B cell (primary cell): Measurements from ENCODE around the gene H6PD. TPM values are rescaled to one million over a fixed set of nuclear protein-coding genes. Genes with fewer than 3 reads are reported as not detected.

Experiments used
- ATAC-seq: fragments of 200-7000 bp; cut with Tn5 transposase; one replicate; pipeline ENCODE4 v1.10.0; 2021; ENCODE audit warnings: low read depth, mild to moderate bottlenecking, moderate number of reproducible peaks, moderate library complexity
- CTCF ChIA-PET: fragments of 350-600 bp; sonication (Branson Sonifier 250); formaldehyde crosslinking; loops from one replicate; lab custom pipeline; 2021; ENCODE audit warnings: antibody characterized with exemption, inconsistent platforms; lab: Charles Lee
- POLR2A ChIA-PET: fragments of 350-600 bp; sonication (Branson Sonifier 250); formaldehyde crosslinking; loops from one replicate; lab custom pipeline; 2021; ENCODE audit warnings: antibody characterized with exemption; lab: Charles Lee
- DNase-seq: peaks from one replicate; pipeline ENCODE4 v3.0.0; 2013
- H2AFZ ChIP-seq: 2 replicates; pipeline ENCODE4 v1.6.1; 2012; ENCODE audit warnings: mild to moderate bottlenecking, low read depth, low read length; ENCODE audit not compliant: insufficient read depth, poor library complexity, severe bottlenecking
- H3K27ac ChIP-seq, 2 donors: 1 replicate in 1 of 2; 2 replicates in 1 of 2; pipeline ENCODE4 v1.5.1; 2012 to 2013; ENCODE audit warnings: low read length in 2 of 2, mild to moderate bottlenecking in 2 of 2, moderate library complexity in 1 of 2
- H3K27me3 ChIP-seq, 4 experiments: fragments of 200-600 bp in 1 of 4; sonication (generic) in 1 of 4; replicated peaks in 1 of 4; 1 replicate in 2 of 4; 2 replicates in 2 of 4; pipeline versions ENCODE4 v1.6.1 to v1.7.0; 2013 to 2016; ENCODE audit warnings: low read length in 3 of 4, mild to moderate bottlenecking in 2 of 4, mixed read lengths in 1 of 4, moderate library complexity in 1 of 4; ENCODE audit not compliant: insufficient read depth in 4 of 4, control insufficient read depth in 3 of 4; ENCODE audit errors: control extremely low read depth in 1 of 4
- H3K36me3 ChIP-seq, 2 experiments: replicated peaks in 1 of 2; 1 replicate in 1 of 2; 2 replicates in 1 of 2; pipeline versions ENCODE4 v1.6.1 to v1.7.1; 2013; ENCODE audit warnings: low read length in 1 of 2; ENCODE audit not compliant: insufficient read depth in 2 of 2, control insufficient read depth in 1 of 2; ENCODE audit errors: control extremely low read depth in 1 of 2, extremely low read depth in 1 of 2
- H3K4me1 ChIP-seq, 2 donors: fragments of 200-600 bp in 1 of 2; sonication (generic) in 1 of 2; 1 replicate in 1 of 2; 2 replicates in 1 of 2; pipeline versions ENCODE4 v1.5.1 to v1.6.1; 2013 to 2017; ENCODE audit warnings: low read length in 2 of 2; ENCODE audit not compliant: control insufficient read depth in 2 of 2, insufficient read depth in 2 of 2
- H3K4me2 ChIP-seq: replicated peaks from 2 replicates; pipeline ENCODE3; 2012; ENCODE audit warnings: mild to moderate bottlenecking, low read depth, low read length; ENCODE audit not compliant: poor library complexity, severe bottlenecking
- H3K4me3 ChIP-seq, 5 experiments: fragments of 200-600 bp in 1 of 5; sonication (generic) in 1 of 5; 1 replicate in 3 of 5; 2 replicates in 2 of 5; pipeline versions ENCODE4 v1.5.1 to v1.7.0; 2011 to 2016; ENCODE audit warnings: low read length in 4 of 5, mild to moderate bottlenecking in 4 of 5, low read depth in 2 of 5, control low read depth in 1 of 5, moderate library complexity in 1 of 5; ENCODE audit not compliant: insufficient read depth in 1 of 5; ENCODE audit errors: control extremely low read depth in 1 of 5, extremely low read depth in 1 of 5
- H3K79me2 ChIP-seq: fragments of 200-600 bp; sonication (generic); one replicate; pipeline ENCODE4 v1.6.0; 2016; ENCODE audit warnings: low read length; ENCODE audit not compliant: control insufficient read depth, insufficient read depth
- H3K9ac ChIP-seq: fragments of 200-600 bp; sonication (generic); 2 replicates; pipeline ENCODE4 v1.6.1; 2017; ENCODE audit warnings: mild to moderate bottlenecking, low read length, moderate library complexity
- H3K9me3 ChIP-seq, 3 donors: one replicate each; pipeline versions ENCODE4 v1.6.1 to v1.7.1; 2013; ENCODE audit warnings: low read length in 2 of 3; ENCODE audit not compliant: control insufficient read depth in 2 of 3, insufficient read depth in 1 of 3; ENCODE audit errors: control extremely low read depth in 1 of 3
- H4K20me1 ChIP-seq: 2 replicates; pipeline ENCODE4 v1.6.0; 2012; ENCODE audit warnings: mild to moderate bottlenecking, low read length; ENCODE audit not compliant: insufficient read depth, control insufficient read depth, poor library complexity, severe bottlenecking
- H3K27ac Mint-ChIP-seq: one replicate; pipeline ENCODE4 v1.8.0; 2021; ENCODE audit warnings: mixed read lengths
- H3K27me3 Mint-ChIP-seq: one replicate; pipeline ENCODE4 v1.8.0; 2021; ENCODE audit warnings: mixed read lengths
- H3K4me1 Mint-ChIP-seq: one replicate; pipeline ENCODE4 v1.8.0; 2021; ENCODE audit warnings: mixed read lengths
- H3K4me3 Mint-ChIP-seq: one replicate; pipeline ENCODE4 v1.8.0; 2021; ENCODE audit warnings: mixed read lengths
- H3K9me3 Mint-ChIP-seq: one replicate; pipeline ENCODE4 v1.8.0; 2022; ENCODE audit warnings: mixed read lengths; ENCODE audit not compliant: insufficient read depth
- CTCF ChIP-seq: fragments of 200-600 bp; IDR thresholded peaks from one replicate; pipeline ENCODE4 v1.8.0; 2022; ENCODE audit warnings: antibody characterized with exemption, mild to moderate bottlenecking
- EZH2 ChIP-seq: IDR thresholded peaks from 2 replicates; pipeline ENCODE4 v1.6.1; 2012; ENCODE audit warnings: borderline replicate concordance, low read depth, mild to moderate bottlenecking, moderate library complexity, low read length; ENCODE audit not compliant: insufficient read depth, poor library complexity, severe bottlenecking
- WGBS: methylation state at CpG from one replicate; pipeline ENCODE4 v1.1.5; 2013; ENCODE audit warnings: missing lambda C conversion rate; ENCODE audit not compliant: insufficient coverage; 5-methylcytosine and 5-hydroxymethylcytosine counted together
- intact Hi-C: fragments of 100-400 bp; cut with micrococcal nuclease; formaldehyde crosslinking; loops from one replicate; pipeline ENCODE4 v1.10.0; 2022
- polyA minus RNA-seq: library from RNA; depleted of rRNA, polyadenylated mRNA; stranded (reverse); fragments of >200 nt; gene quantifications from 2 replicates; pipeline ENCODE4 v1.2.3, GENCODE V29; 2012
- polyA plus RNA-seq: library from polyadenylated mRNA; depleted of rRNA; stranded (reverse); fragments of >200 nt; gene quantifications from 2 replicates; pipeline ENCODE4 v1.2.3, GENCODE V29; 2012
- total RNA-seq, 2 donors: library from RNA; stranded (reverse); fragments of 120-200 nt in 1 of 2; gene quantifications; 1 replicate in 1 of 2; 2 replicates in 1 of 2; pipeline versions ENCODE4 v1.2.3 to v1.2.4, GENCODE V29; 2013 to 2022

Gene H6PD
- total RNA-seq (30.2 and 31.4 TPM in 2 replicates), polyA plus RNA-seq (9.6 and 11.3 TPM in 2 replicates), polyA minus RNA-seq (22.1 and 31.2 TPM in 2 replicates)
- total RNA-seq (2013) = 15.0 TPM

DNA sequence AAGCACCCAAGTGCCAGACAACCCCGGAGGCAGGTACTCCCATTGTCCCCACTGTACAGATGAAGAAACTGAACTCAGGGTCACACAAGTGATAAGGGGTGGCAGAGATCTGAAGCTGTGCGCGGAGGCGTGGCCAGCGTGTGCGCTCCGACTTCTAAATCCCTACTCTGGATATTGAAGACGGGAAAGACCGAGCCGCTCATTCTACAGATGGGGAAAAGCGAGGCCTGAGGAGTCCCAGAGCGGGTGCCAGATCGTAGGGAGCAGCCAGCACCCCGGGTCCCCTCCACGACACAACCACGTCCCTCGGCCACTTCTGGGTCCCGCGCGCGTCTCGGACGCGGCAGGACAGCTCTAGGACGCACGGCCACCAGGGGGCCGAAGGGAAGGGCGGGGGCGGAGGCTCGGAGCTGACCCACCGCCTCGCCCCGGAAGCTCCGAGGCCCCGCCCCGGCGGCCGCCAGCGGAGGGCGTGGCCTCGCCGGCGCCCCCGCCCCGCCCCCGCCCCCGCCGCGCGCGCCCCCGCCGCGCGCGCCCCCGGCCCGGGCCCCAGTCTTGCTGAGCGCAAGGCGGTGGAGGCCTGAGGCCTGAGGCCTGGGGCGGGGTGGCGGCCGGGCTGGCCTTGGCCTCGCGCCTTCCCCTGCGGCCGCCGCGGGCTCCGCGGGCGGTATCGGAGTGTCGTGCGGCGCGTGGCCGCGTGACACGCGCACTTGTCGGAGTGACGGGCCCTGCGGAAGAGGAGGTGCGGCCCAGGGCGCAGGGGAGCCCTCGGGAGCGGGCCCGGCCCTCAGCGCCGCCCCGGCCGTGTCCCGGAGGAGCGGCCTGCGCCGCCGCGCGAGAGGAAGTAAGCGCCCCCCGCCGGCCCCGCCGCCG lies at the start of gene H6PD:
Gene H6PD (plus strand): TSS at position 552 of the 873 bp plus-strand sequence. CDS start 10,161 bp downstream, outside the sequence.
- peak within 1 kb of the TSS; percentile 96 for H3K27ac Mint-ChIP-seq
- ATAC-seq (peak; percentile 83), DNase-seq (peak; percentile 92)
- Histone ChIP-seq H3K27me3 (no peaks in the 10 kb centered on the region), H3K9ac (peak within 1 kb of the TSS; percentile 87), H3K4me2 (peak within 1 kb of the TSS; percentile 95), H3K79me2 (peaks cover 19% of the 10 kb centered on the region), H3K4me1 (peaks cover 19 to 36% of the 10 kb centered on the region in 2 donors), H2AFZ (peak within 1 kb of the TSS; percentile 66), H3K4me3 (peak within 1 kb of the TSS; percentile 55 to 80 (median 73)), H4K20me1 (peaks cover 5% of the 10 kb centered on the region), H3K9me3 (peaks cover 0 to 3% (median 3%) of the 10 kb centered on the region in 3 donors), H3K27ac (peak within 1 kb of the TSS; percentile 79 to 88), H3K36me3 (peaks cover 0 to 10% of the 10 kb centered on the region in 2 experiments)
- ChIA-PET CTCF (interaction anchor here (0.6 to 2.8 kb wide), 14 partner anchors 13 to 353 kb away, joined by 3 to 15 read pairs (median 4); partner anchors contain the start of gene GPR157), POLR2A (interaction anchor here (0.7 to 1.7 kb wide), 3 partner anchors 29 to 356 kb away, joined by 3 to 6 read pairs (median 5); partner anchors contain the start of gene ENO1)
- H3K27me3 Mint-ChIP-seq = no peaks in the 10 kb centered on the region
- no peaks in the 10 kb centered on the region for H3K9me3 Mint-ChIP-seq
- H3K4me3 Mint-ChIP-seq = peak within 1 kb of the TSS; percentile 96
- intact Hi-C loops = loop anchor here (1.0 to 2.0 kb wide), 4 partner anchors 38 to 590 kb away; partner anchors contain the start of gene GPR157
- peaks cover 41% of the 10 kb centered on the region for H3K4me1 Mint-ChIP-seq
- WGBS = 1% methylated on average over 106 of the region's 106 CpGs
- no peak for TF ChIP-seq EZH2
- TF ChIP-seq CTCF = peak; percentile 63
